Lung (tissue), 12 donors: ENCODE measurements around the gene CEACAM16. TPM values are rescaled to one million over a fixed set of nuclear protein-coding genes. Genes with fewer than 3 reads are reported as not detected.

Experiments used
- ATAC-seq: fragments of 200-7000 bp; cut with Tn5 transposase; one replicate; pipeline ENCODE4 v1.9.1; 2020; ENCODE audit warnings: moderate number of reproducible peaks; ENCODE audit not compliant: insufficient read depth, low FRiP score
- DNase-seq, 3 donors: peaks; one replicate each; pipeline ENCODE4 v3.0.0-alpha.2; 2013 to 2017
- H3K27ac ChIP-seq, 2 donors: one replicate each; pipeline ENCODE4 v1.5.1; 2013; ENCODE audit warnings: mild to moderate bottlenecking in 2 of 2, moderate library complexity in 2 of 2, control low read depth in 1 of 2, inconsistent platforms in 1 of 2, low read depth in 1 of 2, low read length in 1 of 2
- H3K27me3 ChIP-seq, 3 donors: one replicate each; pipeline ENCODE4 v1.5.1; 2013; ENCODE audit warnings: low read length in 2 of 3; ENCODE audit not compliant: control insufficient read depth in 3 of 3, insufficient read depth in 3 of 3
- H3K36me3 ChIP-seq, 4 donors: one replicate each; pipeline ENCODE4 v1.5.1; 2013; ENCODE audit warnings: low read length in 4 of 4, mild to moderate bottlenecking in 1 of 4, moderate library complexity in 1 of 4; ENCODE audit not compliant: control insufficient read depth in 4 of 4, insufficient read depth in 4 of 4
- H3K4me1 ChIP-seq, 5 donors: one replicate each; pipeline ENCODE4 v1.5.1; 2013; ENCODE audit warnings: low read length in 5 of 5, mild to moderate bottlenecking in 2 of 5, moderate library complexity in 1 of 5; ENCODE audit not compliant: control insufficient read depth in 5 of 5, insufficient read depth in 5 of 5
- H3K4me3 ChIP-seq: one replicate; pipeline ENCODE4 v1.5.1; 2013; ENCODE audit warnings: mild to moderate bottlenecking, control low read depth, moderate library complexity
- H3K9ac ChIP-seq, 2 donors: one replicate each; pipeline ENCODE4 v1.5.1; 2013; ENCODE audit warnings: low read length in 2 of 2, control low read depth in 1 of 2; ENCODE audit not compliant: insufficient read depth in 1 of 2
- H3K9me3 ChIP-seq, 4 donors: one replicate each; pipeline ENCODE4 v1.5.1; 2013; ENCODE audit warnings: low read length in 3 of 4, mild to moderate bottlenecking in 1 of 4, moderate library complexity in 1 of 4; ENCODE audit not compliant: control insufficient read depth in 4 of 4, insufficient read depth in 3 of 4
- WGBS, 2 donors: extraction: QIAGEN DNeasy Blood & Tissue Kit; methylation state at CpG; one replicate each; pipeline ENCODE4 v1.1.7; 2013; 5-methylcytosine and 5-hydroxymethylcytosine counted together
- polyA plus RNA-seq, 2 donors: library from polyadenylated mRNA; stranded (reverse); fragments of 200-250 nt; gene quantifications; one replicate each; pipeline ENCODE4 v1.2.1, GENCODE V29; 2013
- total RNA-seq, 2 donors: library from RNA; depleted of rRNA in 1 of 2; stranded (reverse); fragments of >200 nt in 1 of 2; gene quantifications; one replicate each; pipeline ENCODE4 v1.2.1, GENCODE V29; 2014 to 2021
- TF ChIP-seq, protein P1 (sequence below): IDR thresholded peaks from 2 replicates; pipeline ENCODE4 v1.5.1; 2012; ENCODE audit warnings: mild to moderate bottlenecking; ENCODE audit errors: control extremely low read depth, extremely low read depth
- donor health status: control.
- donor health status: control.
- donor health status: Bipolar disorder and iron deficiency.
- donor health status: healthy.
- donor health status: DM: yes; HTN: yes; CAD: no.

CEACAM16 gene
- total and polyA plus RNA-seq, 4 donors: 0.26 TPM; not detected in 3

DNA sequence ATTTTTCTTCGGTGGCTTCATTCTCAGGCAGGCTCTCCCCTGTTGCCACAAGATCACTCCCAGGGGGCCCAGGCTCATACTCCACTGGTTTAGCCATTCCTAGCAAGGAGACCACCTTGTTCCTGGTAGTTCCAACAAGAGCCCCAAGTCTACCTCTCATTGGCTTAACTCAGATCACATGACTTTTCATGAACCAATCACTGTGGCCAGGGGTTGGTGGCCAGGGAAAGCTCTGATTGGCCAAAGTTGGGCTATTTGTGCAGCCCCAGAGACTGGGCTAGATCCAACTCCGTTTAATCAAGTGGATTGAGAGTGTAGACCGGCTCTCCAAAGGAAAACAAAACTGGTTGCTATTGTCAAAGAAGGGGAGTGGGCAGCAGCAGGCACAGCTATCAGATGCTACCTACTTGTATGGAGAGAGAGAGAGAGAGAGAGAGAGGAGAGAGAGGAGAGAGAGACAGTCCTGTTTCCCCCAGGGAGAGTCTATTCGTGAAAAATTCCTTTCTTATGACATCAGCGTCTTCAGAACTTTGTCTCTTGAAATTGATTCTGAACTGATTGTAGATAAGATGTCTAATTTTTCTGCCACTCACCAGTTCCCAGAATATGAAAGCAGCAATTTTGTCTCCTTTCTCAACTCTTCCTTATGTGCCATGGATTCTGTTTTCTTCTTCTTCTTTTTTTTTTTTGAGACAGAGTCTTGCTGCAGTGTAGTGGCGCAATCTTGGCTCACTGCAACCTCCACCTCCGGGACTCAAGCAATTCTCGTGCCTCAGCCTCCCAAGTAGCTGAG, 21.7 kb upstream of the CEACAM16 start:
- WGBS, 2 donors: 53 to 64% methylated on average over 8 of the region's 8 CpGs
- Histone ChIP-seq H3K4me3 (no peak overlapping the region), H3K4me1 (no peaks in the 10 kb centered on the region), H3K9me3 (no peaks in the 10 kb centered on the region), H3K9ac (no peak overlapping the region), H3K27me3 (no peaks in the 10 kb centered on the region), H3K27ac (no peak overlapping the region), H3K36me3 (peaks cover 0 to 3% (median 0%) of the 10 kb centered on the region in 4 donors)
- ATAC-seq: no peak
- peak in 2 of 3 donors; percentile 13 to 26 for DNase-seq
- TF ChIP-seq, protein P1, sequence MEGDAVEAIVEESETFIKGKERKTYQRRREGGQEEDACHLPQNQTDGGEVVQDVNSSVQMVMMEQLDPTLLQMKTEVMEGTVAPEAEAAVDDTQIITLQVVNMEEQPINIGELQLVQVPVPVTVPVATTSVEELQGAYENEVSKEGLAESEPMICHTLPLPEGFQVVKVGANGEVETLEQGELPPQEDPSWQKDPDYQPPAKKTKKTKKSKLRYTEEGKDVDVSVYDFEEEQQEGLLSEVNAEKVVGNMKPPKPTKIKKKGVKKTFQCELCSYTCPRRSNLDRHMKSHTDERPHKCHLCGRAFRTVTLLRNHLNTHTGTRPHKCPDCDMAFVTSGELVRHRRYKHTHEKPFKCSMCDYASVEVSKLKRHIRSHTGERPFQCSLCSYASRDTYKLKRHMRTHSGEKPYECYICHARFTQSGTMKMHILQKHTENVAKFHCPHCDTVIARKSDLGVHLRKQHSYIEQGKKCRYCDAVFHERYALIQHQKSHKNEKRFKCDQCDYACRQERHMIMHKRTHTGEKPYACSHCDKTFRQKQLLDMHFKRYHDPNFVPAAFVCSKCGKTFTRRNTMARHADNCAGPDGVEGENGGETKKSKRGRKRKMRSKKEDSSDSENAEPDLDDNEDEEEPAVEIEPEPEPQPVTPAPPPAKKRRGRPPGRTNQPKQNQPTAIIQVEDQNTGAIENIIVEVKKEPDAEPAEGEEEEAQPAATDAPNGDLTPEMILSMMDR: no peak

DNA sequence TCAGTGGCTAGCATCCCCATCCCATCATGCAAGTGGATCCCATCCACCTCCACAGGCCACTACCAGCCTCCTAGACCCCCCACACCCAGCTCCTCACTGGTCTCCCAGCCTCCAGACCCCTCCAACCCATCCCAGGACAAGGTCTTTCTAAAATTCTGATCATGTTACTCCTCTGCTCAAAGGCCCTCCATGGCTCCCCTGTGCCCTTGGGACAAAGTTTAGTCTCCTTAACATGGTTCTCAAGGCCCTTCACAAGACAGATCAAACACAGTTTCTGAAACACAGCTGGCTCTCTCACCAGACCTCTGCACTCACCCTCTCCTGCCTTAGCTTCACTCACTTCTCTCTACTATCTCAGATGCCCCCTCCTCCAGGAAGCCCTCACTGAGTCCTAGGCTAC, 18.4 kb upstream of the CEACAM16 start:
- Histone ChIP-seq H3K27me3 (no peaks in the 10 kb centered on the region), H3K4me1 (peaks cover 0 to 11% (median 0%) of the 10 kb centered on the region in 5 donors), H3K9ac (no peak overlapping the region), H3K27ac (no peak overlapping the region), H3K9me3 (no peaks in the 10 kb centered on the region), H3K36me3 (peaks cover 0 to 3% (median under 1%) of the 10 kb centered on the region in 4 donors), H3K4me3 (no peak overlapping the region)
- DNase-seq (no peak), ATAC-seq (no peak)
- TF ChIP-seq, protein P1: no peak

DNA sequence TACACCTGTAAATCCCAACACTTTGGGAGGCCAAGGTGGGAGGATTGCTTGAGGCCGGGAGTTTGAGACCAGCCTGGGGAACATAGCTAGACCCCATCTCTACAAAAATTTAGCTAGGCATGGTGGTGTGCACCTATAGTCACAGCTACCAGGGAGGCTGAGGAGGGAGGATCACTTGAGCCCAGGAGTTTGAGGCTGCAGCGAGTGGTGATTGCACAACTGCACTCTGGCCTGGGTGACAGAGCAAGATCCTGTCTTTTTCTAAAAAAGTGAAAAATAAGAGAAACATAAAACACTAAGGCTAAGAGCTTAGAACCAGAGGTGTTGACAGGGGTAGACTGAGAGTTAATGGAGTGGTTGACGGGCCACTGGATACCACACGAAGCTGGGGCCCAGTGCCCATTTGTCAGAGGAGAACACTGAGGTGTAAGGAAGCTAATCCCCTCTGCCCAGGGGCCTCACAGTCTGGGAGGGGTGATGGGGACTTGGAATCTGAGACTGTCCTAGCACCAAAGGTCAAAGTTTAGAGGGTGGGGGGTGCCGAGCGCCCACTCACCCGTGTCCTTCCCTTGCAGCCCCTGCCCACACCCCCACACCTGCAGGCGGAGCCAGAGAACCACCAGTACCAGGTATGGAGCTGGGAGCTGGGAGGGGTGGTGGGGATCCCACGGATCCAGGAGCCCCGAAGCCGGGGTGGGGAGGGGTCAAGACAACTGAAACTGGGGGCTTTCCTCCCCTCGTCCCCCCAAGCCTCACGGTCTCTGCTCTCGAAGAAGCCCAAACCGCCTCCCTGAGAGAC, 16.8 kb upstream of the CEACAM16 start:
- DNase-seq: no peak
- H3K27ac ChIP-seq: no peak overlapping the region
- TF ChIP-seq, protein P1: no peak

More for the DNA sequence above, 16.8 kb upstream of the CEACAM16 start:
- WGBS, 2 donors: 90 to 91% methylated on average over 15 of the region's 15 CpGs
- no peak for ATAC-seq
- peaks cover 0 to 14% (median 0%) of the 10 kb centered on the region in 5 donors for H3K4me1 ChIP-seq
- H3K9me3 ChIP-seq: no peaks in the 10 kb centered on the region
- H3K27me3 ChIP-seq: no peaks in the 10 kb centered on the region
- no peak overlapping the region for H3K4me3 ChIP-seq
- H3K36me3 ChIP-seq: peaks cover 0 to 3% (median under 1%) of the 10 kb centered on the region in 4 donors
- H3K9ac ChIP-seq: no peak overlapping the region
